ENCODE measurements around the gene REX1BD.

The REX1BD gene

DNA sequence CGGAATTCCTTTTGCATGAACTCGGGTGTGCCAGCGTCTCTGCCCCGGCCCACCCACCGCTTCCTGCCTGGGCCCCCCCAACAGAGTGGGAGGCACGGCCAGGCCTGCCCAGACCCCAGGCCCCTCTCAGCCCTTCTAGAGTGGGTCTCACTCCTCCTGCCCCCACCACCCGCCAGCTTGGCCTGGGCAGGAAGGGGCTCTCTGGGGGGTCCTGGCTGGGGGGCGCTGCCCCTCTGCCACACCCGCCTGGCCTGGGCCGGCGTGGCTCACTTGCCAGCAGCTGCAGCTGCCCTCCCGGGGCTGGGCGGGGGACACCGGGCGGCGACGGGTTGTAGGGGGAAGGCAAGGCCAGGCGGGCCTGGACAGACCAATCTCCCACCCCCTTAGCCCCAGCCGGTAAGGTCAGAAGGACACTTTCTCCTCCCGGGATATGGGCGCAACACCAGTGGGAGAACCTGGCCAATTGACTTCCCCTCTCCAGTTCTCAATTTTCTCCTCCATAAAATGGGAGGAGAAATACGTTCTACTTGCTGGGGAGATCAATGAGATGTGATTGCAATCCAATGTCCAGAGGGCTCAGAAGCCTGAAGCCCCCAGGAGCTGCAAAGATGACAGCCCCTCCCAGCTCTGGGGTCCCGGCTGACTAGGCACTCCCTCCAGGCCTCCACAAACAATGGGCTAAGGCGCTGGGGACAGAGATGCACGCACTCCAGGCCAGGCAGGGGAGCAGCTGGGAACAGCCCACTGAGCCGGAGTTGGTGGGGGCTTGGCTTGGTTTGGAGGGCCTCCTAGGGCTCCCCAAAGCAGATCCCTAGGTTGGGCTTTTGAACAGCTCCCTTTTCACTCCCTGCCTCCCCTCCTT is 15.6 kb downstream of the REX1BD start:
- DNase-seq = no peak

GRCh38 chr19:18604820-18605159 is 16.2 kb downstream of the REX1BD start:
- no peak for DNase-seq

DNA sequence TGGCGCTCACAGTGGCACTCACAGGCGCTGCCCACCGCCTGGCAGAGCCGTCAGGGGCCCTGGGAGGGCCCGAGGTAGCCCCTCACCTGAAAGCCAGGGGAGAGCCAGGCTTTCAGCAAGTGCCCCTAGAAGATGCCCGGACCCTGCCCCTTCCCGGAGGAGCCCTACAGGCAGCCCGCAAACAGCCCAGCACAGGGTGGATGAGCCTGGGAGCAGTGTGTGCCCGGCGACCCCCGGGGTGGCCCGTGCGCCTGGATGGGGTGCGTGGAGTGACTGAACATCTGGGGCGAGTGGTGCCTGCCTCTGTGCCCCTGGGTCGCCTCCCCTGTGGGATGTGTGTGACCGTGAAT is 16.6 kb downstream of the REX1BD start:
- no peak for DNase-seq

GRCh38 chr19:18605546-18606280 is 17.1 kb downstream of the REX1BD start:
- DNase-seq = no peak

DNA sequence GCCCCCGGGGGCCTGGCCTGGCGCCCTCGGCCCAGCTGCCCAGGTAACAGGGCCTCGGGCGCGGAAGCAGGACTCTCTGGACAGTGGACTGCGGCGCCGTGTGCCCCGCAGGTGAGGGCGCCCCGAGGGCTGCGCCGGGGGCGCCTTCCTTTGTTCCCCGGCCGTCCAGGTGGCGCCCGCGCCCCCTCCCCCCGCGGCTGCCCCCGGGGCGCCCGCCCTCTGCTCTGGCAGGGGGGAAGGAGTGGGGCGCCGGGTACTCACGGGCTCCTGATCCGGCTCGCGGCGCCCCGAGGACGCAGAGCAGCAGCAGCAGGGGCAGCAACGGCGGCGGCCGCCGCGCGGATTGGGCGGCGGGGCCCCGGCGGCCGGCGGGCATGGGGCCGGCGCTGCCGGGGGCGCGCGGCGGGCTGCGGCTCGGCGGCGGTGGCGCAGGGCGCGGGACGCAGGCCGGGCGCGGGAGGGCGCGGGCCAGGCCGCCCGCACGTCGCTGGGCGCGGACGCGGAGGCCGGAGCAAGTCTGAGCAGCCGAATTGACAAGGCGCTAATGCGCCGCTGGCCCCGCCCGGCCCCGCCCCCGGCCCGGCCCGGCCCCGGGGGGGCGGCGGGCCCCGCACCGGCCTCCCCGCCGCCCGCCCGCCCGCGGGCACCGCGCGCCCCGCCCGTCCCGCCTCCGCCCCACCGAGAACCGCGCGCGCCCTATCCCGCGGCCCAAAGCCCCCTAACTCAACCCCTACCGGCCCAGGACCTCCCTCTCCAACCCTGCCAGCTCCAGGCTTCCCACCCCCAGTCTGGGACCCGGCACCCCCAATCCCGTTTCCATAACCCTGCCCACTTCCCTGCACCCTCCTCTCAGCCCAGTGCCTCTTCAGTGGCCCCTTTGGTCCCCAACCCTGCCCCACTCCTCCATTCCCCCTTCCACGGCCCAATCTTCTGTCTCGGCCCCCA is 18.0 kb downstream of the REX1BD start, which contains the start of gene CRLF1:
TSS of gene CRLF1 (minus strand) at position 519 of the 945 bp plus-strand sequence. CDS start at position 376, 143 bp downstream.
- DNase-seq = no peak

DNA sequence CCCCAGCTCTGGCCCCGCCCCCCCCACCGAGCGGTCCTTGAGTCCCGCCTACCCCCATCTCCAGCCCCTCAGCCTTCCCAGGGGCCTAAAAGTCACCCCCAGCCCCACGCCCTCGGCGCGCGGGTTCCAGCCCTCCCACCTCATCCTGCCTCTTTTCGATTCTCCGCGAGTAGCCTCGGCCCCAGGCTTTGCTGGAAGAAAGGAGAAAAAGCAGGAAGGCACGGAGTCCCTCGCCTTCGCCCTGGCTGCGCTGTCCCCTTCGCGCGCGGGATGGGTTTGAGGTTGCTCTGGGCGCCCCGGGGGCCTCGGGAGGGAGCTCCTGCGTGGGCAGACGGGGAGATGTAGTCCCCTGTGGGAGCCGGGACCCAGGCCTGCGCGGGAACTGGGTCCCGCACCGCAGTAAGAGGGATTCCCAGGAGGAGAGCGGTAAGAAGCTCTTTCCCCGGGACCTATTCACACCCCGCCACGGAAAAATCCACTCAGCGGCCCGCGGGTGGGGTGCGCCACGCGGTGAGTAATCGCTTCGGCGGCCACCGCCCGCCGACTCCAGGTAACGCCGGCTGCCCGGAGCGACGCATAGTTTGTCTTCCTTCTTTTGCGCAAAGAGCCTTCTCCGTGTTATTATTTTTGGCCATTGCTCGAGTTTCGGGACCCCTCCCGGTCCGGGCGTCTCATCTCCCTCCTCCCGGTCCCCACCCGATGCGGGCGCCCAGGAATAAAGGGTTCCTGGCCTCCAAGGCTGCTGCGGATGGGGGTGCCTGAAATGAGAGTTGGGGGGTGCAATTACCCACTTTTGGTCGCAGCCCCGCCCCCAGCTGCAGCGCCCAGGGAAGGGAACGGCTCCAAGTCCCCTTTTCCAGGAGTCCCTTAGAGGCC is 18.9 kb downstream of the REX1BD start:
- no peak for DNase-seq

DNA sequence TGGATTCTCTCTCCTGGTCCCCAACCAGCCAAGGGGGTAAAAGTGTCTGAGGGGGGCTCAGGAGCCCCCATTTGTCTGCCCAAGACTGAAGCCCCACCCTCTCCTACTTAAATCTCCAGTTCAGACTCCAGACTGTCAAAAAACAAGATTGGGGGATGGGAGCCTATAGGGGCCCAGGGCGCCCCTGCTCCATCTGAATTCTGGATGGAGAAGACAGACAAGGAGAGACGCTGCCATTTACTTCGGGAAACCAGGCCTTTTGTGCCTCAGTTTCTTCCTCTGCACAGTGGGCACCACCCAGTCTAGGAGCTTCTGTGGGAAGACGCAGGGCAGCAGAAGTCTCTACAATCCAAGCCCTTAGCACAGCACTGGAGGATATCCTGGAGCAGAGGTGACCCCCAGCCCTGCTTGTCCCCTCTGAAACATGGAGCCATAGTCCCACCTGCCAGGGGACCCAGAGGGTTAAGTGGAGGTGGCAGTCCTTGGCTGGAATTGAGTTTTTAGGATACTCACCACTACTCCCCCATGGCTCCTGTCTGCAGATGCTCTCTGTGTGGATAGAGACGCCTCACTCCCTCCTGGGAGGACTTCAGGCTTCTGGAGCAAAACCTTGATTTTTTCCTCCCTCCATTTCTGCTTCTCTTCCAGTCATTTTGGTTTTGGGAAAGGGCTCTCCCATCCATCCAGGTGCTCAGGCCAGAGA is 19.7 kb downstream of the REX1BD start:
- no peak for DNase-seq

DNA sequence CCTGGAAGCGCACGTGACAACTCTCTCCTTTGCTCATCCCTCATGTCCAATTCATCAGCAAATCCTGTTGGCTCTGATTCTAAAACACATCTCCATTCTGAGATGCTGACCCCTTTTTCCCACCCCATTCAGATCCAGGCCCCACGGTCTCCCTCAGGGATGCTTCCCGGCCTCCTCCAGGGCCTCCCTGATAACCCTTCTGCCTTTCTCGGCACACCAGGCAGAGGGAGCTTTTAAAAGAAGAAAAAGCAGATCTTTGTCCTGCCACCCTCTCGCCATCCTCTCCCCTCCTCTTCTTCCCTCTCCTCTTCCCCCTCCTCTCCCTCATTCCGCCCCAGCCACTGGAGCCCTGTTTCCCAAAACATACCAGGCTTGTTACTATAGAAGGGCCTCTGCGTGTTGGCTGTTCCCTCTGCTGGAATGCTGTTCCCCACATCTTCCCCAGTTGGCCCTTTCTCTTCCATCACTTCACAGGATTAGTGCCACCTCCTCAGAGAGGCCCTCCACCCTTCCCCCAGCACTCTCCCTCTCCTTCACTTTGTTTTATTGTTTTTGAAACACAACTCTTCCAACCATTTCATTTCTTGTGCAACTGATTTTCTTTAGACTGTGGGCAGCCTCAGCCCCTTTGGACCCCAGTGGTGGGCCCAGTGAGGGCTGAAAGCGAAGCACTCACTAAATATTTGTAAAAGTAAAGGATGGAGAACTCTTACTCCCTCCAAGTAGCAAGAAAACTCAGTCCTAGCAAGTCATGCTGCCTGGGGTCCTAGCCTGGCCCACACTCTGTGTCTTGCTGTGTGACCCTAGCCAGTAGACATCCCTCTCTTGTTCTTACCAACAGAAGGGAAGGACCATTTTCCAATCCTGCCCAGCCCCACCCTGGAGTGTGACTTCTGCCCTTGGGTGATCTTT is 20.5 kb downstream of the REX1BD start:
- no peak for DNase-seq

- no peak for DNase-seq
Observed at GRCh38 chr19:18609717-18610051, 21.1 kb downstream of the REX1BD start.

GRCh38 chr19:18610245-18610555 is 21.6 kb downstream of the REX1BD start:
- DNase-seq = no peak

GRCh38 chr19:18610556-18611326 is 22.1 kb downstream of the REX1BD start:
- no peak for DNase-seq

- DNase-seq = no peak
Observed at GRCh38 chr19:18611327-18612050, 22.9 kb downstream of the REX1BD start.

DNA sequence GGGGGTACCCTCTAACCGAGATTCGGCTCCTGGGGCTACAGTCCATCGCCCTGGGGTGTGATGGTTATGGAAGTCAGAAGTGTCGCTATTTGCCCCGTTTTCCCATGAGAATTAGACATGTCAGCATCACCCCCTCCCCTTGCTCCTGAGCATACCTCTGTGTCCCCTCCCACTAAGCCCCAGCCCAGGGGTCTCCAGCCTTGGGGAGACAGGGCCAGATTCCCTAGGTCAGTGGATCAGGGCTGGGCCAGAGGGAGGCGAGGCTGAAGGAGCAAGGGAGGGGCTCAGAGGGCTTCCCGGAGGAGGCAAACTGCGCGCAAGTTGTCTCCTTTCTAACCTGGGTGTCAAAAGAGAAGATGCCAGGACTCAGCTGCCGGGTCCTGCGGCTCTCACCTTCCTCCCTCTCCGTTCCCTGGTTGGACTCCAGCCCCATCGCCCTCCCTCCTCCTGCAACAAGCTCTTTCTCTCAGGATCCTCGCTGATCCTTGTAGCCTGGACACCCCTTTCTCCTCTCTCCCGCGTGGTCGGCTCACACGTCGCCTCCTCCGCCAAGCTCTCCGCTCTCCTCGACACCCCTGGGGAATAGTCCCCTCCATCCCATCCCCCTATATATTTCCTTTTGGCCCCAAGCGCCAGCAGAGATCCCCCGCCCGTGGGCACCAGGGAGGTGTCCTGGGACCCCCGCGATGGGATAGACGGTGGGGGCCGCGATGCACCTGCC is 23.6 kb downstream of the REX1BD start:
- no peak for DNase-seq

- DNase-seq = no peak
Observed at GRCh38 chr19:18612772-18613588, 24.4 kb downstream of the REX1BD start, which contains the start of gene TMEM59L. TSS of gene TMEM59L (plus strand) at chr19:18612870. CDS start at chr19:18612959, 89 bp downstream.

GRCh38 chr19:18613589-18614234 is 25.1 kb downstream of the REX1BD start:
- no peak for DNase-seq

DNA sequence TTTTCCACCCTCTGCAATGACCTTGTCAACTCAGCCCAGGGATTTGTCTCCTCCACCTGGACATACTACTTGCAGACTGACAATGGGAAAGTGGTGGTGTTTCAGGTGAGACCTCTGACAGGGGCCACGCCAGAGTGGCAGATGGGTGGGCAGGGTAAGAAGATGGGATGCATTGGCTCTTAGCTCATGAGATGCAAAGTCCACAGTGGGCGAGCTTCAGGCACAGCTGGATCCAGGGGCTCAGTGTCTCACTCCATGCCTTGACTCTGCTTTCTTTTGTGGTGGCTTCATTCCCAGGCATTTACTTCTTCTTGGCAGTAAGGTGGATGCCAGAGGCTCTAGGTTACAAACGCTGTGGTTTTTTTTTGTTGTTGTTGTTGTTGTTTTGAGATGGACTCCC is 27.4 kb downstream of the REX1BD start:
- DNase-seq = no peak

DNA sequence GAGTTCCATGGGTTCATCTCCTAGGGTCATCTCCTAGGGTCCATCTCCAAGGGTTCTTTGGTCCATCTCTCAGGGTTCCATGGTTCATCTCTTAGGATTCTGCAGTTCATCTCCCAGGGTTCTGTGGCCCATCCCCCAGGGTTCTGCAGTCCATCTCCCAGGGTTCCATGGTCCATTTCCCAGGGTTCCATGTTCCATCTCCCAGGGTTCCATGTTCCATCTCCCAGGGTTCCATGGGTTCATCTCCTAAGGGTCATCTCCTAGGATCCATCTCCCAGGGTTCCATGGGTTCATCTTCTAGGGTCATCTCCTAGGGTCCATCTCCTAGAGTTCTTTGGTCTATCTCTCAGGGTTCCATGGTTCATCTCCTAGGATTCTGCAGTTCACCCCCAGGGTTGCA is 29.0 kb downstream of the REX1BD start:
- DNase-seq = no peak

Measured in KG1 (cell line).